GM20431 (cell line): ENCODE data around the gene COL13A1.

Experiments
- in situ Hi-C: fragments of 300-500 bp; cut with MseI, MboI; formaldehyde crosslinking; loops from one replicate; pipeline ENCODE4 v1.15.0; 2020; ENCODE audit warnings: low sequenced_read_pairs; ENCODE audit not compliant: unreplicated experiment

The COL13A1 gene

DNA sequence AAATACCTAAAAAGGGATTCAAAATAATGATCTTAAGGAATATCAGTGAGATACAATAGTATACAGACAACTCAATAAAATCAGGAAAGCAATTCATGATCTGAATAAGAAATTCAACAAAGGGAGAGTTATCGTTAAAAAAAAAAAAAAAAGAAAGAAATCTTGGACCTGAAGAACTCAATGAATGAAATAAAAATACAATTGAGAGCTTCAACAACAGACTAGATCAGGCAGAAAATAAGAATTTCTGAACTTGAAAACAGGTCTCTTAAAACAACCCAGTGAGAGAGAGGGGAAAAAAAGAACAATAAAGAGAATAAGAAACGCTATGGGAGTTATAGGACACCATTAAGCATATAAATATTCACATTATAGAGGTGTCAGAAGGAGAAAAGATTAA is 179.0 kb downstream of the COL13A1 start:
- in situ Hi-C loops: no loop called here

DNA sequence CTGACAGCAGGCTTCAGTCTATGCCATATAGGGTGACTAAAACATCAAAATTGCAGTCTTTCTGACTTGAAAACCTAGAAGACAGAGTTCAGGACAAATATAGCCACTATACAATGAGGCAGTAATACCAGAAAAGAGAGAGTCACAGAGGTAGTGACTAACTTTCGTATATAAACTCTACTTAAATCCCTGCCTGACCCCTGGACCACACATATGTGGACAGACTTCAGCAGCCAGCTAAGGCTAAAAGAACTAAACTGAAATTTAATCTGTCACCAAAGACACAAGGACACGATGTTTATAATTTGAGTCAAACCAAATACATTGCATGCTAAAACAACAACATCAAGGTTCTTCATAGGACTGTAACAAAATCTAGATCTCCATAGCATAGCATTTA is 186.4 kb downstream of the COL13A1 start:
- in situ Hi-C loops: no loop called here

DNA sequence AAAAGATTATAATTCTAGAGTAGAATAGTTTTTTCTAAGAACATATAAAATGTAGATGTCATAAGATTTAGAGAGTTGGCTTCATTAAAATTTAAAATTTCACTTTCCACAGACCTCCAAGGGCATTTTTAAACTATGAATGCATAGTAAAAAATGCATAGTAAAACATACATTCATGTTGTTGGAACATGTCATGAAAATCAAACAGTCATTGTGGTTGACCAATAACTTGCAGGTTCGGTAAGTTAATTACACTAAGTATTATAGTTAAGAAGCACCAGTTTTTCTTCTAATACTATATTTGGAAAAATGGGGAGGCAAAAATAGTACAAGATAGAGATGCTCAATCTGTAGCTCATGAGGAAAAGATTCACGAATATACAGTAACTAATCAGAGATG is 189.4 kb downstream of the COL13A1 start:
- in situ Hi-C loops: no loop called here

DNA sequence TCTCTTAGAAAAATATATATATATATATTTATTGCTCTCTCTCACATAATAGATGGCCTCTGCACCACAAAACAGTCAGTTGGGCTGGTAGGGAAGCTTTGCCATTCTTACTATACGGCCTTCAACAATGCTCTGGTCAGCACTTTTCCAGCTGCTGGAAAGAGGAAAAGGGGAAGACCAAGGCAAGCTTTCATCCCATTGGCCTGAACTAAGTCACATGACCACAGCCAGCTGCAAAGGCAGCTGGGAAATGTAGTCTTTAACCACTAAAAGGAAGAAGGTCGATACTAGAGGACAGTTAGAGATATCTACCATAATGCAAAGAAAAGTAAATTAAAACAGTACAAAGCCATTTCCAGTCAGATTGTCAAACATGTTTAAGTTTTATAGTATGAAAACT is 192.6 kb downstream of the COL13A1 start:
- in situ Hi-C loops: no loop called here

DNA sequence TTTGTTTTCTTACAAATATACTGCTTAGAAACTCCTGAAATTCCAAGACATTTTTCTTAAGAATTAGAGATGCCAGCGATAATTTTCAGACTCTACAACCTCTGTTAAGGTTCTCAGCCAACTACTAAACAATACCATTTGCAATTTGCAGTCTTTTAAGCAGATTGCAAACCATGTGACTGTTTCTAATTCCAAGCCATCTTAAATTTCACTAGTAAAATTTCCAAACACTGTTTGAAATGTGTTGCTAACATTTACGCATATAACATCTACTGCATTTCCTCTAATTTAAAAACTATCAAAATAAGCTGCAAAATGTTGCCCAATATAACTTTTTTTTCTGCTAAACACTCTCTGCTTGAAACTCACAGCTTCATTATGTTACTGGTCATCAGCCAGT is 194.9 kb downstream of the COL13A1 start:
- in situ Hi-C loops: no loop called here

DNA sequence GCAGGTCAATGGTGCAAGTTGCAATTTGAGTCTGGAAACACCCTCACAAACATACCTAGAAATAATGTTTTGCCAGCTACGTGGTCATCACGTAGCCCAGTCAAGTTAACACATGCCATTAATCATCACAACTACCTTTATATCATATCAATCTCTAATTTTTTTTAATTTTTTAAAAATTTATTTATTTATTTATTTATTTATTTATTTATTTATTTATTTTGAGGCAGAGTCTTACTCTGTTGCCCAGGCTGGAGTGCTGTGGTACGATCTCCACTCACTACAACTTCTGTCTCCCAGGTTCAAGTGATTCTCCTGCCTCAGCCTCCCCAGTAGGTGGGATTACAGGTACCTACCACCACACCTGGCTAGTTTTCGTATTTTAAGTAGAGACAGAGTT is 198.6 kb downstream of the COL13A1 start:
- in situ Hi-C loops: no loop called here

DNA sequence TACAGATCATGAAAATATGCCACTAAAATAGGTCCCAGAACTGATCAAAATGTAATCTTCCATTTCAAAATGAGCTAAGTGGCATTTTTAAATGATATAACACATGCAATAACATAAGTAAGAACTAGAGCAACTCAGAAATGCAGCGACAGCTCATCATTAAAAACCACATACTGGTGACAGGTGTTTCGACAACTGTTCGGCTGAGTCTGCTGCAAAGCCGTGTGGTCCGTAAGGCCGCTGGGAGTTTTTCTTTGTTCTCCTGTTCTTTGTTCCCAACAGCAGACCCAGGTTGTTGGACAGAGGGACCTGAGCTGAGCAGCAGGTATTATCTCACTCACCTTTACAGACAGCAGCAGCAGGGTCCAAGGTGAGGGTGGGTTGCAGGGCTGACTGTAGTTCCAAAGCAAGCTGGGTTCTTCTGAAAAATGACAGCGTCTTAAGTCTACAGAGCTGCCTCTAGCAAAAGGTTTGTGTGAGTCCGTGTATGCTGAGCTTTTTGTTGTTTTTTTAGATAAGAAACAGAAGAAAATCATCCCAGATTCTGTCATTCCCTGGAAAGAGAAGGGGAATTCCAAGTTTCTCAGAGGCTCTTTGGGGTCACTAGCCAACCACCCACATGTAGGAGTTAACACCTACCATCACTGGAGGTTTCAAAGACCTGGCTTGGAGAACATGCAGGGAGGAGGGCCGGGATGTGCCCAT is 205.6 kb downstream of the COL13A1 start:
- in situ Hi-C loops: no loop called here
